VCaP (cell line): ENCODE data around the gene ARHGEF7.

ENCODE experiments used
- H3K27ac ChIP-seq: fragments of 450-650 bp; 2 replicates; pipeline ENCODE4 v1.5.1; 2017
- TF ChIP-seq, protein P1 (sequence below): fragments of 450-650 bp; conservative IDR thresholded peaks from 2 replicates; pipeline ENCODE4 v1.5.1; 2017; ENCODE audit warnings: mild to moderate bottlenecking, moderate library complexity

ARHGEF7 gene

DNA sequence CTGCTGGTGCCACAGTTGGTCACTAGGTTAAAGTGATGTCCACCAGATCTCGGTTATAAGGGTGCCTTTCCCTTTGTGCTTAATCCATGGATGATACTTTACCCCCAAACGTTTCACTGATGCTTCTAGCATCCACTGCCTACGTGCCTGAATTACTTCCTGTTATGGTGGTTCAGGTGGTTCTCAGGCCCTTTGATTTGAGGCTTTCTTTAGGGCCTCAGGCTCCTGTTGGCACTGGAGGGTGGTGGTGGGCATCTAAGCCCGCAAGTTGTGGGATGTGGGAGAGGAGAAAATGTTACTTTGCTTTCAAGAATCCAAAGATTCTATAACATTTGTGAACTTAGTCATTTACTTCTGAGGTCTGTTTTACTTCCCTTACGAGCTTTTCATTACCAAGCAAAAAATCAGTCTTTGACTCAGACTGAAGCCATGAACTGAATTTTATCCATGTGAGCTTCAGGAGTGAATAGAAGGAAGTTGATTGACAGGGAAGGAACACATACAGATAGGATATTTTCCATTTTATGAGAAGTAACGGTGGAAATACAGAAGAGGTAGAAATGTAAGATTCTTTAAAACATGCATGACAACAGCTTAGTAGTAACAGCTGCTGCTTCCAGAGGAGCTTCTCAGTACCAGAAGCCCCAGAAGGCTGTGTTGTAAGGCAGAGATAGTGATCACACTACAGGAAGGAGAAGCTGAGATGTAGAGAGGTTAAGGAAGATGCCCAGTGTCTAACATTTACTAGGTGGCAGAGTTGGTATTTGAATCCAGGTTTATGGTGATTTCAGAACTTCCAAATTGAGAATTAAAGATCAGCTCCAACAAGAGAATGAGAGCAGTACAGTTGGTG, 65.0 kb downstream of the ARHGEF7 start:
- no peak overlapping the region for H3K27ac ChIP-seq
- TF ChIP-seq, protein P1, sequence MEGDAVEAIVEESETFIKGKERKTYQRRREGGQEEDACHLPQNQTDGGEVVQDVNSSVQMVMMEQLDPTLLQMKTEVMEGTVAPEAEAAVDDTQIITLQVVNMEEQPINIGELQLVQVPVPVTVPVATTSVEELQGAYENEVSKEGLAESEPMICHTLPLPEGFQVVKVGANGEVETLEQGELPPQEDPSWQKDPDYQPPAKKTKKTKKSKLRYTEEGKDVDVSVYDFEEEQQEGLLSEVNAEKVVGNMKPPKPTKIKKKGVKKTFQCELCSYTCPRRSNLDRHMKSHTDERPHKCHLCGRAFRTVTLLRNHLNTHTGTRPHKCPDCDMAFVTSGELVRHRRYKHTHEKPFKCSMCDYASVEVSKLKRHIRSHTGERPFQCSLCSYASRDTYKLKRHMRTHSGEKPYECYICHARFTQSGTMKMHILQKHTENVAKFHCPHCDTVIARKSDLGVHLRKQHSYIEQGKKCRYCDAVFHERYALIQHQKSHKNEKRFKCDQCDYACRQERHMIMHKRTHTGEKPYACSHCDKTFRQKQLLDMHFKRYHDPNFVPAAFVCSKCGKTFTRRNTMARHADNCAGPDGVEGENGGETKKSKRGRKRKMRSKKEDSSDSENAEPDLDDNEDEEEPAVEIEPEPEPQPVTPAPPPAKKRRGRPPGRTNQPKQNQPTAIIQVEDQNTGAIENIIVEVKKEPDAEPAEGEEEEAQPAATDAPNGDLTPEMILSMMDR, result no peak

DNA sequence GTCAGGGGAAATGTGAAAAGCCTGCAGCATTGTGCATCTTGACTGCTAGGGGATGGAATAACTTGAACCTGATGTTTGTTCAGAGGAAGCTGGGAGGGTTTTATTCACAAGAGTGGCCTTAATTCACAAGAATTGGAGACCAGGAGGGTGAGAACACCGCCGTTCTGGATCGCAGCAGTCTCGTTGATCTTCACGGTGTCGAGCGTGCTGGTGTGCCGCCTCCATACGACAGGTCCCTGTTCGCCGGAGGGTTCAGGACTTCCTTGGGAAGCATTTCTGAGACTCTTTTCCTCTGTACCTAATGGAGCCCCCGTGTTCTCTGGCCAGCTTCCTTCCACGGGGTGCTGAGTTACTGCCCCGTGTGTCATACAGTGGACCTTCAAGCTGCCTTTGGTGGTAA, 66.9 kb downstream of the ARHGEF7 start:
- H3K27ac ChIP-seq, result no peak overlapping the region
- TF ChIP-seq, protein P1, result no peak

DNA sequence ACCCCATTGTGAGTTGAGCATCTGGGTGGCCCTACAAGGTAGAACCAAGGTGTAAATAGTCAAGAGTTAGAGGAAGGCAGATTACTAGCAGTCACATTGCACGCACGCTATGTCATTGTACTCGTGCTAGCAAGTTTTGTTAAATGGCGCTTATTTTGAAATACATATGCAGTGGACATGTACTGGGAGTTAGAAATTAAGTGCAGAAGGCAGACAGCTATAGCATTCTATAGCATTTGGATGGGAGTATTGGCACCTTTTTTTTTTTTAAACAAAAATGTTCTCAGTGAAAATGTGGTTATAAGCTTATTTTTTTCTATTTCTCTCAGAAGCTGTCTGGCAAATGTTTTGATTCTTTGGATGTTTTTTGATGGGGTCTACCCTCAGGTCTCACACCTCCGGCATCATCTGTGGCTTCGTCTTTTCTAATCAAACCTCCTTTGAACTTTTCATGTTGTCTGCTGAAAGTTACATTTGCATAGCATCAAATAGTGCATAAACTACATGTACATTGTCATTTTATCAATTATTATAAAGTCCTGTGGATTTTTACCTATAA, 68.1 kb downstream of the ARHGEF7 start:
- no peak overlapping the region for H3K27ac ChIP-seq
- TF ChIP-seq, protein P1, result no peak

DNA sequence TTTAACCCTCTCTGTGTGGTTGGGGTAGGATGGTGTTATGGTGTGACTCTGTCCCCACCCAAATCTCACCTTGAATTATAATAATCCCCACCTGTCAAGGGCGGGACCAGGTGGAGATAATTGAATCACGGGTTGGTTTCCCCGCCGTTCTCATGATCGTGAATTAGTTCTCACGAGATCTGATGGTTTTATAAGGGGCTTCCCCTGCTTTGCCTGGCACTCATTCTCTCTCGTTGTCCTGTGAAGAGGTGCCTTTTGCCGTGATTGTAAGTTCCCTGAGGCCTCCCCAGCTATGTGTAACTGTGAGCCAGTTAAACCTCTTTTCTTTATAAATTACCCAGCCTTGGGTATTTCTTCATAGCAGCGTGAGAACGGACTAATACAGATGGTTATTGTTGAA, 68.8 kb downstream of the ARHGEF7 start:
- no peak overlapping the region for H3K27ac ChIP-seq
- TF ChIP-seq, protein P1, result no peak

DNA sequence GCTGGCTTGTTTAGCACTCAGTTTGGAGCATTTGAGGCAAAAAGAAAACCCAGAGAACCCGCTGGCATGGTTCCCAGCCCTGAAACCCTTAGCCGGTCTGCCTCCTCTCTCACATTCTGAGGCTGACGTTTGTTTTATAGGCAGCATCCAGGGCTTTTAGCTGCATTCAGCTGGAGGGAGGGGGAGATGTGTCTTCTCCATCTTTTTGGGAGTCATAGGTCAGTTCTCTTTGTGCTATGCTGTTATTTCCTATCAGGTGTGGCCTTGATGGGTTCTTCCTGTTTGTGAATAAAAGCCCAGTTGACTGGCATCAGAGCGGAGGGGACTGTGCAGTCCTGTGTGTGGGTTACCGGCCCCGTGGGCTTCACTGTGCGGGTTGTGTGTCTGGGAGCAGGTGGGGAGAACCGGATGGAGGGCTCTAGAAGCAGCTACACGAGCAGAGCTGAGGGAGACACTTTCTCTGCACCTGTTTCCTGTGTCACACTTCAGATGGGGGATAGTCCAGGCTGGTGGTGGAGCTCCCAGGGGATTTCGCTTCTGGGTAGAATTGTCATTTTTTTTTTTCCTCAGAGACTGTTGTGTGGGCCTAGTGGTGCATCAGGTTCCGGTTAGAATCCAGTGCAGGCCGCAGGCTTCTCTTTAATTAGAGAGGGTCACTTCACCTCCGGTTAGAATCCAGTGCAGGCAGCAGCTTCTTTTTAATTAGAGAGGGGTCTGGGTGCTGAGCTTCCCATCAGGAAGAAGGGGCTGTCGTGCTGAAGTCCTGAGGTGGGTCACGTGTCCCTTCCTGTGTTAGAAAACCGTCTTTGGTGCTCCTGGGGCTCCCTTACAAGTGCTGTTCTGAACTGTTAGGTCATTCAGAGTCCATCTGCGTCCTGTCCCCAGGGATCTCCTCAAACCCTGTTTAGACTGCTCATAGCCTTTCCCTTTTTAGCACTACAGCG, 69.6 kb downstream of the ARHGEF7 start:
- H3K27ac ChIP-seq, result no peak overlapping the region

DNA sequence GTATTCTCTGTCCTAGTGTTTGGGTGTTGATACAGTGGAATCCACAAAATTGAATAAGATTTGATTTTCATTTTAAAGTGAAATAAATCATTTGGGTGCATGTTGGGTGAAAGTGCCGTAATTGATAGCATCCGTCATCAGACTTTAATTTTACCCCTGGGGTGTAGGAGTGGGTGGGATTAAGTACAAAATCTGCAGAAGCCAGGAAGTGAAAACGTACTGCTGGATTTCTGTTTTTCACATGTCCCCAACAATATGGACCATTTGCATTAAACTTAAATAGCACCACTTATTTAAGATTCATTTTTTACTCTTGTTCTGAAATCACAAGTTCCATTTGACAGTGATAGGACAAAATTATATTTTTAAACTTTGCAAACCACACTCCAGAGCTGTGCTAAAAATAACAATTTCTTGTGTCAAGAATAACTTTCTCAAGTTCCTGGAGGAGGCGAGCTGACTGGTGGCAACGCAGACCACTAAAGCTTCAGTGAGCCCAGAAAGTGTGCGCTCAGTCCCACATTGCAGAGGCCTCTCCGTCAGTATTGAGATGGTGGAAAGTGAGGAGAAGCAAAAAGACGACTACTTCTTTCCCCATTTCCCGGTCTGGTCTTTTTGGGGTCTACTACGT, 71.3 kb downstream of the ARHGEF7 start:
- no peak overlapping the region for H3K27ac ChIP-seq
- TF ChIP-seq, protein P1, result no peak

More for the DNA sequence above, 69.6 kb downstream of the ARHGEF7 start:
- TF ChIP-seq, protein P1, result no peak
